Measurements from ENCODE around the gene MPDZ. TPM values are rescaled to one million over a fixed set of nuclear protein-coding genes. Genes with fewer than 3 reads are reported as not detected.

The MPDZ gene
- total and polyA plus RNA-seq, 2 of the 13 experiments (the other 11 are each of a cell fraction or from before 2014, with no cell fraction given): 12.4 to 14.7 TPM

- no peak for TF ChIP-seq ZNF510 (CRISPR knock-in tag; IDR thresholded peaks at IDR 0.05; ENCODE audit: low read depth)
Observed at GRCh38 chr9:13269589-13270452, 9.7 kb downstream of the MPDZ start (continued).

- Histone ChIP-seq H3K79me2 (ENCODE audit: insufficient read depth, low read length) (no peaks in the 10 kb centered on the region), H3K27me3 (ENCODE audit: control insufficient read depth in 1 of 2, insufficient read depth in 2 of 2, low read length in 2 of 2) (no peaks in the 10 kb centered on the region), H3K9me3 (ENCODE audit: low read length) (no peaks in the 10 kb centered on the region), H3K36me3 (replicated peaks in 1 of 2; ENCODE audit: control insufficient read depth in 1 of 2, insufficient read depth in 2 of 2, low read length in 2 of 2) (no peaks in the 10 kb centered on the region), H3K4me3 (replicated peaks in 1 of 3; ENCODE audit: insufficient read depth in 1 of 3, low read depth in 2 of 3, low read length in 3 of 3) (no peak overlapping the region), H3K4me1 (ENCODE audit: insufficient read depth, low read length) (no peaks in the 10 kb centered on the region), H3K27ac (ENCODE audit: extremely low read length, insufficient read depth, low read length) (no peak overlapping the region), H3K4me2 (ENCODE audit: low read depth, low read length) (no peak overlapping the region), H4K20me1 (ENCODE audit: insufficient read depth, low read length) (no peaks in the 10 kb centered on the region), H2AFZ (ENCODE audit: low read length) (no peak overlapping the region), H3K9ac (ENCODE audit: insufficient read depth, low read depth, low read length) (no peak overlapping the region)
- no peak for FAIRE-seq
- ChIA-PET POLR2A (no interaction called here), CTCF (ENCODE audit: low intra/inter-chr PET ratio, low total read pairs) (no interaction called here)
- DNase-seq (ENCODE audit: low spot score): no peak
- WGBS (ENCODE audit: low lambda C conversion rate): 90% methylated on average over 7 of the region's 7 CpGs
- ATAC-seq: no peak
- intact Hi-C loops (cut with micrococcal nuclease; ENCODE audit: unreplicated experiment): no loop called here
- BruUV-seq (replicated peaks): no TSS peak
- in situ Hi-C loops (cut with HindIII; ENCODE audit: extremely low pct_ligation_motif_present, low pct_unique_long_range_greater_than_20kb): no loop called here
- TF ChIP-seq NFRKB (IDR thresholded peaks at IDR 0.05): no peak
- TF ChIP-seq DZIP1 (CRISPR knock-in tag; IDR thresholded peaks at IDR 0.05): no peak
- TF ChIP-seq ATF2 (CRISPR knock-in tag; IDR thresholded peaks at IDR 0.05): no peak
- TF ChIP-seq ZNF839 (CRISPR knock-in tag; IDR thresholded peaks at IDR 0.05; ENCODE audit: borderline replicate concordance): no peak
- no peak for TF ChIP-seq FOXO1 (CRISPR knock-in tag; IDR thresholded peaks at IDR 0.05)
- TF ChIP-seq GLMP (CRISPR knock-in tag; IDR thresholded peaks at IDR 0.05; ENCODE audit: borderline replicate concordance): no peak
- TF ChIP-seq IRF1 (CRISPR knock-in tag; IDR thresholded peaks at IDR 0.05; ENCODE audit: low read depth): no peak
- TF ChIP-seq TBP (CRISPR knock-in tag; IDR thresholded peaks at IDR 0.05): no peak
- no peak for TF ChIP-seq RCOR2 (CRISPR knock-in tag; IDR thresholded peaks at IDR 0.05)
- no peak for TF ChIP-seq E2F1 (CRISPR knock-in tag; IDR thresholded peaks at IDR 0.05)
- no peak for TF ChIP-seq ZNF616 (CRISPR knock-in tag; IDR thresholded peaks at IDR 0.05; ENCODE audit: low read depth)
- no peak for TF ChIP-seq ZNF589 (CRISPR knock-in tag; conservative IDR thresholded peaks at IDR 0.05)
- TF ChIP-seq SNAPC2 (CRISPR knock-in tag; IDR thresholded peaks at IDR 0.05): no peak
- TF ChIP-seq ZBTB3 (CRISPR knock-in tag; IDR thresholded peaks at IDR 0.05; ENCODE audit: borderline replicate concordance, low read depth): no peak
- TF ChIP-seq ZKSCAN8 (CRISPR knock-in tag; IDR thresholded peaks at IDR 0.05; ENCODE audit: borderline replicate concordance): no peak
Observed at GRCh38 chr9:13268469-13268868, 11.0 kb downstream of the MPDZ start.
